Progenitor cell of endocrine pancreas (in vitro differentiated cells): ENCODE measurements around the gene LRRC25. TPM values are rescaled to one million over a fixed set of nuclear protein-coding genes. Genes with fewer than 3 reads are reported as not detected.

ENCODE experiments used
- DNase-seq: peaks from one replicate; pipeline ENCODE4 v3.0.0; 2021; ENCODE audit warnings: low spot score; ENCODE audit not compliant: unreplicated experiment
- H3K27ac Mint-ChIP-seq: 2 replicates; pipeline ENCODE4 v1.8.0; 2021; ENCODE audit warnings: mild to moderate bottlenecking, moderate library complexity, mixed read lengths
- H3K27me3 Mint-ChIP-seq: 2 replicates; pipeline ENCODE4 v1.8.0; 2021; ENCODE audit warnings: mixed read lengths
- H3K36me3 Mint-ChIP-seq: 2 replicates; pipeline ENCODE4 v1.8.0; 2022; ENCODE audit warnings: mixed read lengths; ENCODE audit not compliant: insufficient read depth
- H3K4me1 Mint-ChIP-seq: 2 replicates; pipeline ENCODE4 v1.8.0; 2021; ENCODE audit warnings: low read depth, mixed read lengths
- H3K4me3 Mint-ChIP-seq: 2 replicates; pipeline ENCODE4 v1.8.0; 2021; ENCODE audit warnings: low read depth, mild to moderate bottlenecking, moderate library complexity, mixed read lengths
- H3K9me3 Mint-ChIP-seq: 2 replicates; pipeline ENCODE4 v1.8.0; 2021; ENCODE audit warnings: low read depth, mixed read lengths
- CTCF ChIP-seq: fragments of 200-600 bp; sonication (generic); IDR thresholded peaks from one replicate; pipeline ENCODE4 v1.5.0; 2021; ENCODE audit warnings: antibody characterized with exemption, mild to moderate bottlenecking; ENCODE audit not compliant: unreplicated experiment
- total RNA-seq: library from RNA; stranded (reverse); gene quantifications from 2 replicates; pipeline ENCODE4 v1.2.1, GENCODE V29; 2021

LRRC25 gene
- total RNA-seq, 1 donor from 2014 or later = not detected

GRCh38 chr19:18427743-18428113 is 30.3 kb upstream of the LRRC25 start:
- DNase-seq = no peak
- H3K9me3 Mint-ChIP-seq = no peaks in the 10 kb centered on the region
- peaks cover 3% of the 10 kb centered on the region for H3K4me1 Mint-ChIP-seq
- no peak overlapping the region for H3K27ac Mint-ChIP-seq
- peaks cover 9% of the 10 kb centered on the region for H3K27me3 Mint-ChIP-seq
- H3K36me3 Mint-ChIP-seq = no peaks in the 10 kb centered on the region
- no peak overlapping the region for H3K4me3 Mint-ChIP-seq
- TF ChIP-seq CTCF = no peak

GRCh38 chr19:18427080-18427742 is 29.8 kb upstream of the LRRC25 start:
- Mint-ChIP-seq H3K36me3 (no peaks in the 10 kb centered on the region), H3K4me3 (no peak overlapping the region), H3K27ac (no peak overlapping the region), H3K9me3 (no peaks in the 10 kb centered on the region), H3K27me3 (peaks cover 10% of the 10 kb centered on the region), H3K4me1 (peaks cover 3% of the 10 kb centered on the region)
- DNase-seq = no peak
- no peak for TF ChIP-seq CTCF

- Mint-ChIP-seq H3K36me3 (no peaks in the 10 kb centered on the region), H3K9me3 (no peaks in the 10 kb centered on the region), H3K4me3 (no peak overlapping the region), H3K4me1 (peaks cover 1% of the 10 kb centered on the region), H3K27ac (no peak overlapping the region), H3K27me3 (peaks cover 13% of the 10 kb centered on the region)
- DNase-seq = no peak
- TF ChIP-seq CTCF = no peak
Observed at GRCh38 chr19:18426416-18426767, 29.0 kb upstream of the LRRC25 start.

- no peaks in the 10 kb centered on the region for H3K36me3 Mint-ChIP-seq
- H3K9me3 Mint-ChIP-seq = no peaks in the 10 kb centered on the region
- TF ChIP-seq CTCF = no peak
- no peak overlapping the region for H3K27ac Mint-ChIP-seq
- peaks cover 20% of the 10 kb centered on the region for H3K27me3 Mint-ChIP-seq
- DNase-seq = no peak
- H3K4me3 Mint-ChIP-seq = no peak overlapping the region
- H3K4me1 Mint-ChIP-seq = peaks cover 1% of the 10 kb centered on the region
Observed at GRCh38 chr19:18425515-18426415, 28.3 kb upstream of the LRRC25 start.

GRCh38 chr19:18424890-18425514 is 27.6 kb upstream of the LRRC25 start:
- no peaks in the 10 kb centered on the region for H3K36me3 Mint-ChIP-seq
- TF ChIP-seq CTCF = no peak
- no peak overlapping the region for H3K4me3 Mint-ChIP-seq
- peaks cover 27% of the 10 kb centered on the region for H3K27me3 Mint-ChIP-seq
- peaks cover 2% of the 10 kb centered on the region for H3K4me1 Mint-ChIP-seq
- no peak overlapping the region for H3K27ac Mint-ChIP-seq
- DNase-seq = no peak
- H3K9me3 Mint-ChIP-seq = no peaks in the 10 kb centered on the region
